Measurements from ENCODE around the gene PRR33.

The PRR33 gene

GRCh38 chr11:1927848-1928469 is 36.3 kb upstream of the PRR33 start:
- peak; percentile 25 for DNase-seq (ENCODE audit: low spot score)

GRCh38 chr11:1927026-1927847 is 35.5 kb upstream of the PRR33 start:
- no peak for DNase-seq (ENCODE audit: low spot score)

GRCh38 chr11:1926156-1927025 is 34.7 kb upstream of the PRR33 start:
- DNase-seq (ENCODE audit: low spot score) = no peak

- no peak for DNase-seq (ENCODE audit: low spot score)
Observed at GRCh38 chr11:1925373-1926155, 33.9 kb upstream of the PRR33 start.

- no peak for DNase-seq (ENCODE audit: low spot score)
Observed at GRCh38 chr11:1924646-1925372, 33.1 kb upstream of the PRR33 start.

GRCh38 chr11:1924181-1924580 is 32.5 kb upstream of the PRR33 start:
- peak; percentile 37 for DNase-seq (ENCODE audit: low spot score)

- no peak for DNase-seq (ENCODE audit: low spot score)
Observed at GRCh38 chr11:1923201-1923956, 31.7 kb upstream of the PRR33 start.

GRCh38 chr11:1922481-1923081 is 30.9 kb upstream of the PRR33 start:
- DNase-seq (ENCODE audit: low spot score) = no peak

- peak; percentile 27 for DNase-seq (ENCODE audit: low spot score)
Observed at GRCh38 chr11:1921574-1922141, 30.0 kb upstream of the PRR33 start.

GRCh38 chr11:1920909-1921573 is 29.3 kb upstream of the PRR33 start:
- peak; percentile 33 for DNase-seq (ENCODE audit: low spot score)

- DNase-seq (ENCODE audit: low spot score) = no peak
Observed at GRCh38 chr11:1920128-1920908, 28.6 kb upstream of the PRR33 start.

- peak; percentile 41 for DNase-seq (ENCODE audit: low spot score)
Observed at GRCh38 chr11:1919391-1920127, 27.9 kb upstream of the PRR33 start, which contains the start of gene TNNT3. TNNT3 (plus strand) TSS chr11:1919703; CDS start chr11:1922875, 3,172 bp downstream.

- DNase-seq (ENCODE audit: low spot score) = peak; percentile 36
Observed at GRCh38 chr11:1918436-1919315, 27.0 kb upstream of the PRR33 start.

- peak; percentile 52 for DNase-seq (ENCODE audit: low spot score)
Observed at GRCh38 chr11:1917523-1918435, 26.1 kb upstream of the PRR33 start.

GRCh38 chr11:1916986-1917522 is 25.4 kb upstream of the PRR33 start:
- DNase-seq (ENCODE audit: low spot score) = no peak

All from D341Med (cell line).